Left lung (tissue), 10 donors: Measurements from ENCODE around the gene EIPR1. TPM values are rescaled to one million over a fixed set of nuclear protein-coding genes. Genes with fewer than 3 reads are reported as not detected.

Experiments
- ATAC-seq: fragments of 200-7000 bp; cut with Tn5 transposase; one replicate; pipeline ENCODE4 v1.9.1; 2020; ENCODE audit warnings: moderate library complexity
- DNase-seq, 4 donors: peaks; one replicate each; pipeline ENCODE4 v3.0.0-alpha.2; 2013 to 2020
- H3K27ac ChIP-seq, 2 donors: fragments of 200-600 bp; sonication (generic) in 1 of 2; one replicate each; pipeline versions ENCODE4 v1.5.0 to v1.8.0; 2020 to 2021
- H3K27me3 ChIP-seq, 2 donors: fragments of 200-600 bp; sonication (generic) in 1 of 2; one replicate each; pipeline versions ENCODE4 v1.5.0 to v1.8.0; 2020 to 2021
- H3K36me3 ChIP-seq, 2 donors: fragments of 200-600 bp; sonication (generic) in 1 of 2; one replicate each; pipeline versions ENCODE4 v1.5.0 to v1.8.0; 2020 to 2021
- H3K4me1 ChIP-seq, 2 donors: fragments of 200-600 bp; one replicate each; pipeline ENCODE4 v1.8.0; 2021
- H3K4me3 ChIP-seq, 2 donors: fragments of 200-600 bp; sonication (generic) in 1 of 2; one replicate each; pipeline versions ENCODE4 v1.5.0 to v1.8.0; 2020 to 2021; ENCODE audit warnings: mild to moderate bottlenecking in 1 of 2
- H3K9me3 ChIP-seq, 2 donors: fragments of 200-600 bp; sonication (generic) in 1 of 2; one replicate each; pipeline versions ENCODE4 v1.5.0 to v1.8.0; 2020 to 2021
- intact Hi-C, 2 donors: fragments of 100-400 bp; cut with DNase I; formaldehyde crosslinking; loops; one replicate each; pipeline versions ENCODE4 v1.11.2 to v1.14.2; 2022
- polyA plus RNA-seq, 6 donors: library from polyadenylated mRNA; unstranded; fragments of 120-200 nt; gene quantifications; one replicate each; pipeline ENCODE4 v1.2.1, GENCODE V29; 2013; ENCODE audit not compliant: insufficient read length in 6 of 6
- total RNA-seq, 2 donors: library from RNA; stranded (reverse); fragmentation: NEBNext Ultra II Directional; extraction: Animal tissue kit (Norgen Biotek cat#: 25700); gene quantifications; one replicate each; pipeline ENCODE4 v1.2.1, GENCODE V29; 2021
- TF ChIP-seq, protein P1 (sequence below), 2 donors: fragments of 200-600 bp; sonication (generic) in 1 of 2; IDR thresholded peaks; one replicate each; pipeline versions ENCODE4 v1.5.0 to v1.8.0; 2021; ENCODE audit warnings: antibody characterized with exemption in 2 of 2
- donor health status: DM: no; HTN: yes; CAD: no.
- donor health status: DM: no; HTN: no; CAD: no.

EIPR1 gene
- total and polyA plus RNA-seq, 8 donors, result 18.1 to 24.4 (median 21.0) TPM

DNA sequence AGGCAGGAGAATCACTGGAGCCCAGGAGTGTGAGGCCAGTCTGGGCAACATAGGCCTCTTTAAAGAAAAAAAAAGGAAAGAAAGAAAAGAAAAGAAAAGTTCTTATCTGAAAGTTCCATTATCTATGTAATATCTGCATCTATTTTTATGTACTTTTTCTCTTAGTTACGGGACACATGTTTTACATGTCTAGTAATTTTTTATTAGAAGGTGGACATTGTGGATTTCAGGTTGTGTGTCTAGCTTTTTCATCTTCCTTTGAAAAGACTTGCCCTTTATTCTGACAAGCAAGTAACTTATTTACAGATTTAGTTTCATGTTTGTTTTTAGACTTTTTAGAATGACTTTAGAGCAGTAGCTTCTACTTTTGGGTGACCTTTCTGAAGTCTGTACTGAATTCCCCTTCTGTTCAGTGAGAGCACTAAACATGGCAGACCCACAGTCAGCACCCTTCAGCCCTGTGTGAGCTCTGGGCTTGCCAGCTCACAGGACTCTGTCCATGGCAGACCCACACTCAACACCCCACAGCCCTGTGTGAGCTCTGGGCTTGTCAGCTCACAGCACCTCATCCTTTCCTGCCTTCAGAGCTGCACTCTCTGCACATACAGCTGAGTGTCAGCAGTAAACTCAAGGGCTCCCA lies 19.4 kb upstream of the EIPR1 start:
- ATAC-seq (no peak), DNase-seq (no peak)
- Histone ChIP-seq H3K27ac (no peak overlapping the region), H3K4me3 (no peak overlapping the region), H3K27me3 (no peaks in the 10 kb centered on the region), H3K9me3 (peaks cover 0 to 28% of the 10 kb centered on the region in 2 donors), H3K36me3 (peaks cover 0 to 74% of the 10 kb centered on the region in 2 donors), H3K4me1 (peaks cover 0 to 3% of the 10 kb centered on the region in 2 donors)
- TF ChIP-seq, protein P1, sequence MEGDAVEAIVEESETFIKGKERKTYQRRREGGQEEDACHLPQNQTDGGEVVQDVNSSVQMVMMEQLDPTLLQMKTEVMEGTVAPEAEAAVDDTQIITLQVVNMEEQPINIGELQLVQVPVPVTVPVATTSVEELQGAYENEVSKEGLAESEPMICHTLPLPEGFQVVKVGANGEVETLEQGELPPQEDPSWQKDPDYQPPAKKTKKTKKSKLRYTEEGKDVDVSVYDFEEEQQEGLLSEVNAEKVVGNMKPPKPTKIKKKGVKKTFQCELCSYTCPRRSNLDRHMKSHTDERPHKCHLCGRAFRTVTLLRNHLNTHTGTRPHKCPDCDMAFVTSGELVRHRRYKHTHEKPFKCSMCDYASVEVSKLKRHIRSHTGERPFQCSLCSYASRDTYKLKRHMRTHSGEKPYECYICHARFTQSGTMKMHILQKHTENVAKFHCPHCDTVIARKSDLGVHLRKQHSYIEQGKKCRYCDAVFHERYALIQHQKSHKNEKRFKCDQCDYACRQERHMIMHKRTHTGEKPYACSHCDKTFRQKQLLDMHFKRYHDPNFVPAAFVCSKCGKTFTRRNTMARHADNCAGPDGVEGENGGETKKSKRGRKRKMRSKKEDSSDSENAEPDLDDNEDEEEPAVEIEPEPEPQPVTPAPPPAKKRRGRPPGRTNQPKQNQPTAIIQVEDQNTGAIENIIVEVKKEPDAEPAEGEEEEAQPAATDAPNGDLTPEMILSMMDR (IDR thresholded peaks at IDR 0.05), result no peak
- intact Hi-C loops, result no loop called here

DNA sequence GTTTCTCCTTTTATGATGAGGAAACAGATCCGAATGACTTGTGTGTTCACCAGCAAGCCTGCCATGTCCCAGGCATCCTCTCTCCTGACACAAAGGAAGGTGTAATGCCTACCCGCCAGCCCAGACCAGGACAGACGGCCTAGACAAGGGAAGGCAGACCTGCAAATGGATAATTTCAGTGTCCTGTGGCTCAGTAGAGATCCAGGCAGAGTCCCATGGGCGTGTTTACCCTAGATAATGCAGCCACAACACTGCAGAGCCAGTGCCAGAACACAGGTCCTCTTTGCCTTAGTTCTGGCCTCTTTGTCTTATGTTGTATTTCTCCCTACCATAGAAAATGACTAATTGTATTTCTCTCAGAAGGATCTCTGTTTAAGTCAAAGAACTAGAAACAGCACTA lies 14.6 kb upstream of the EIPR1 start:
- Histone ChIP-seq H3K27me3 (no peaks in the 10 kb centered on the region), H3K4me1 (no peaks in the 10 kb centered on the region), H3K4me3 (no peak overlapping the region), H3K36me3 (peaks cover 0 to 84% of the 10 kb centered on the region in 2 donors), H3K9me3 (peaks cover 0 to 28% of the 10 kb centered on the region in 2 donors), H3K27ac (no peak overlapping the region)
- intact Hi-C loops, result no loop called here
- TF ChIP-seq, protein P1 (IDR thresholded peaks at IDR 0.05), result no peak
- DNase-seq (no peak), ATAC-seq (no peak)

DNA sequence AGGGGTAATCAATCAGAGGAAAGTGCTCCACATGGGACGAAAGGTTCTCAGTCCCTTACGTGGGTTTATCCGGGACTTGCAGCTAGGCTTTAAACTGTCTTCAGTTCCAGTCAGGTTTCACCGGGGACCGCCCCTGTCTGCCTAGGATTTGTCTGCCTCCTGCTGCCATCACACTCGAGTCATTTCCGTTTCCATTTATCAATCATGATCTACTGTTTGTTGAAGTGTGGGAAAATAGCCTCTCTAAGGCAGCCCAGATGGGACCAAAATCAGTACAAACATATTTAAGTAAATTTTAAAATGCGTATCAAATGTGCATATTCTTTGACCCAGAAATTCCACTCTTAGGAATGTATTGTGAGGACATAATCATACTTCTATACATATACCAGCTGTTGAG lies 12.4 kb upstream of the EIPR1 start:
- no peak for DNase-seq
- Histone ChIP-seq H3K4me3 (no peak overlapping the region), H3K9me3 (peaks cover 0 to 7% of the 10 kb centered on the region in 2 donors), H3K27me3 (no peaks in the 10 kb centered on the region), H3K27ac (no peak overlapping the region), H3K4me1 (no peaks in the 10 kb centered on the region), H3K36me3 (peaks cover 0 to 71% of the 10 kb centered on the region in 2 donors)
- intact Hi-C loops, result no loop called here
- ATAC-seq, result no peak
- TF ChIP-seq, protein P1 (IDR thresholded peaks at IDR 0.05), result no peak

DNA sequence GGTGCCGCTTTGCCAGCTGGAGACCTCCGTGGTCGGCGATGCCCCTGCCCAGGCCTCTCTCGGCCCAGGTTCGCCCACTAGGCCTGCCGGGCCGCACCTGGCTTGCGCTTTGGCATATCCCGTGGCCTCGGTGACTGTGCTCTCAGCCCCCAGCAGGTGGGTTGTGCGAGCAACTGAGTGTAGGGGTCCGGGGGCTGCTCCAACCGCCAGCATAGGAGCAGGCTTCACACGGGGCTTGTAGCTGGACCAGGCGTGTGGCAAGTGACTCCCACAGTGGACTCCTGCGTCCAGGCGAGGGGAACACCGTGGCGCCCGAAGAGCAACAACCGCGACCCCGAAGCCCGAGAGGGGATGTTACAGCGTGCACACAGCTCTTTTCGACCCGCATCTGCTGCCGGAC lies 11.6 kb upstream of the EIPR1 start:
- Histone ChIP-seq H3K4me3 (no peak overlapping the region), H3K27ac (no peak overlapping the region), H3K9me3 (peaks cover 0 to 4% of the 10 kb centered on the region in 2 donors), H3K36me3 (peaks cover 0 to 65% of the 10 kb centered on the region in 2 donors), H3K4me1 (no peaks in the 10 kb centered on the region), H3K27me3 (no peaks in the 10 kb centered on the region)
- DNase-seq (no peak), ATAC-seq (no peak)
- intact Hi-C loops, result no loop called here
- TF ChIP-seq, protein P1 (IDR thresholded peaks at IDR 0.05), result no peak

DNA sequence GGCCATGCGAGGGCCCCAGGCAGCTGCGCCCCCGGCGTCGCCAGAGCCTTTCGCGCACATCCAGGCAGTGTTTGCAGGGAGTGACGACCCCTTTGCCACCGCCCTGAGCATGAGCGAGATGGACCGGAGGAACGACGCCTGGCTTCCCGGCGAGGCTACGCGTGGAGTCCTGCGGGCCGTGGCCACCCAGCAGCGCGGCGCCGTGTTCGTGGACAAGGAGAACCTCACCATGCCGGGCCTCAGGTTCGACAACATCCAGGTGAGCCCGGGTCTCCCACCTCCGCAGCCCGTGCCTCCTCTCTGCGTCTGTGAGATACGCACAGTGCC lies 10.8 kb upstream of the EIPR1 start:
- Histone ChIP-seq H3K4me1 (no peaks in the 10 kb centered on the region), H3K9me3 (peaks cover 0 to 4% of the 10 kb centered on the region in 2 donors), H3K36me3 (peaks cover 0 to 60% of the 10 kb centered on the region in 2 donors), H3K4me3 (no peak overlapping the region), H3K27me3 (no peaks in the 10 kb centered on the region), H3K27ac (no peak overlapping the region)
- TF ChIP-seq, protein P1 (IDR thresholded peaks at IDR 0.05), result no peak
- DNase-seq (no peak), ATAC-seq (no peak)
- intact Hi-C loops, result no loop called here
